ENCODE measurements around the gene CAPN5.

Gene CAPN5

GRCh38 chr11:77171885-77172665, 105.3 kb downstream of the CAPN5 start:
- DNase-seq (ENCODE audit: low read depth, low spot score) = no peak

DNA sequence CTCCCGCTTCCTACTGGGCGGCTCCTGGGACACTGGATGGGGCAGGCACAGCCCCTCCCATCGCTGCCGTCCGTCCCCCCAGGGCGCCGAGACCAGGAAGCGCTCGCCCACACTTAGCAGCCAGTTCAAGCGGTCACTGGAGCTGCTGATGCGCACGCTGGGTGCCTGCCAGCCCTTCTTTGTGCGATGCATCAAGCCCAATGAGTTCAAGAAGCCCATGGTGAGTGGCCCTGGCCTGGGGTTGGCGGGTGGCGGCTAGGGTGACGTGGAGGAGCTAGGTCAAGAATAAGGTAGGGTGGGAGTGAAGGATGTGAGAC, 105.9 kb downstream of the CAPN5 start:
- no peak for DNase-seq (ENCODE audit: low read depth, low spot score)

- DNase-seq (ENCODE audit: low read depth, low spot score) = no peak
These were observed 106.7 kb downstream of the CAPN5 start for GRCh38 chr11:77173494-77173893.

DNA sequence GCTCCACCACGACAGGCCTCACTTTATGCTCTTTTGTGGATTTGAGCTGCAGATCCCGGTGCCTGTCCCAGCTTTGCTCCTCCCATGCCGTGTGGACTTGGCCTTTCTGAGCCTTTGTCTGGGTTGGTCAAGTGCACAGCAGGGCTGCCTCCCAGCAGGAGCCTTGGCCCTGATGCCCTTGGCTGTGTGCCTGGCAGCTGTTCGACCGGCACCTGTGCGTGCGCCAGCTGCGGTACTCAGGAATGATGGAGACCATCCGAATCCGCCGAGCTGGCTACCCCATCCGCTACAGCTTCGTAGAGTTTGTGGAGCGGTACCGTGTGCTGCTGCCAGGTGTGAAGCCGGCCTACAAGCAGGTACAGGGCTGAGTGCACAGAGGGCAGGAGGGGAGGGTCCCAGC, 107.8 kb downstream of the CAPN5 start:
- no peak for DNase-seq (ENCODE audit: low read depth, low spot score)

GRCh38 chr11:77175021-77175842, 108.5 kb downstream of the CAPN5 start:
- DNase-seq (ENCODE audit: low read depth, low spot score) = no peak

All from brain pericyte (primary cell).